GM19463 (cell line): ENCODE data around the gene KNTC1.
"Not testable (repeated sequence)": the region's sequence is repeated elsewhere in the genome, so short reads cannot be mapped to it uniquely, and the experiment has no call there.

Experiments
- ATAC-seq: cut with Tn5 transposase; IDR thresholded peaks from one replicate; pipeline ENCODE4 v1.9.1; 2021; ENCODE audit warnings: mild to moderate bottlenecking, moderate library complexity; ENCODE audit not compliant: unreplicated experiment

The KNTC1 gene, protein sequence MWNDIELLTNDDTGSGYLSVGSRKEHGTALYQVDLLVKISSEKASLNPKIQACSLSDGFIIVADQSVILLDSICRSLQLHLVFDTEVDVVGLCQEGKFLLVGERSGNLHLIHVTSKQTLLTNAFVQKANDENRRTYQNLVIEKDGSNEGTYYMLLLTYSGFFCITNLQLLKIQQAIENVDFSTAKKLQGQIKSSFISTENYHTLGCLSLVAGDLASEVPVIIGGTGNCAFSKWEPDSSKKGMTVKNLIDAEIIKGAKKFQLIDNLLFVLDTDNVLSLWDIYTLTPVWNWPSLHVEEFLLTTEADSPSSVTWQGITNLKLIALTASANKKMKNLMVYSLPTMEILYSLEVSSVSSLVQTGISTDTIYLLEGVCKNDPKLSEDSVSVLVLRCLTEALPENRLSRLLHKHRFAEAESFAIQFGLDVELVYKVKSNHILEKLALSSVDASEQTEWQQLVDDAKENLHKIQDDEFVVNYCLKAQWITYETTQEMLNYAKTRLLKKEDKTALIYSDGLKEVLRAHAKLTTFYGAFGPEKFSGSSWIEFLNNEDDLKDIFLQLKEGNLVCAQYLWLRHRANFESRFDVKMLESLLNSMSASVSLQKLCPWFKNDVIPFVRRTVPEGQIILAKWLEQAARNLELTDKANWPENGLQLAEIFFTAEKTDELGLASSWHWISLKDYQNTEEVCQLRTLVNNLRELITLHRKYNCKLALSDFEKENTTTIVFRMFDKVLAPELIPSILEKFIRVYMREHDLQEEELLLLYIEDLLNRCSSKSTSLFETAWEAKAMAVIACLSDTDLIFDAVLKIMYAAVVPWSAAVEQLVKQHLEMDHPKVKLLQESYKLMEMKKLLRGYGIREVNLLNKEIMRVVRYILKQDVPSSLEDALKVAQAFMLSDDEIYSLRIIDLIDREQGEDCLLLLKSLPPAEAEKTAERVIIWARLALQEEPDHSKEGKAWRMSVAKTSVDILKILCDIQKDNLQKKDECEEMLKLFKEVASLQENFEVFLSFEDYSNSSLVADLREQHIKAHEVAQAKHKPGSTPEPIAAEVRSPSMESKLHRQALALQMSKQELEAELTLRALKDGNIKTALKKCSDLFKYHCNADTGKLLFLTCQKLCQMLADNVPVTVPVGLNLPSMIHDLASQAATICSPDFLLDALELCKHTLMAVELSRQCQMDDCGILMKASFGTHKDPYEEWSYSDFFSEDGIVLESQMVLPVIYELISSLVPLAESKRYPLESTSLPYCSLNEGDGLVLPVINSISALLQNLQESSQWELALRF (N-terminal part only)

DNA sequence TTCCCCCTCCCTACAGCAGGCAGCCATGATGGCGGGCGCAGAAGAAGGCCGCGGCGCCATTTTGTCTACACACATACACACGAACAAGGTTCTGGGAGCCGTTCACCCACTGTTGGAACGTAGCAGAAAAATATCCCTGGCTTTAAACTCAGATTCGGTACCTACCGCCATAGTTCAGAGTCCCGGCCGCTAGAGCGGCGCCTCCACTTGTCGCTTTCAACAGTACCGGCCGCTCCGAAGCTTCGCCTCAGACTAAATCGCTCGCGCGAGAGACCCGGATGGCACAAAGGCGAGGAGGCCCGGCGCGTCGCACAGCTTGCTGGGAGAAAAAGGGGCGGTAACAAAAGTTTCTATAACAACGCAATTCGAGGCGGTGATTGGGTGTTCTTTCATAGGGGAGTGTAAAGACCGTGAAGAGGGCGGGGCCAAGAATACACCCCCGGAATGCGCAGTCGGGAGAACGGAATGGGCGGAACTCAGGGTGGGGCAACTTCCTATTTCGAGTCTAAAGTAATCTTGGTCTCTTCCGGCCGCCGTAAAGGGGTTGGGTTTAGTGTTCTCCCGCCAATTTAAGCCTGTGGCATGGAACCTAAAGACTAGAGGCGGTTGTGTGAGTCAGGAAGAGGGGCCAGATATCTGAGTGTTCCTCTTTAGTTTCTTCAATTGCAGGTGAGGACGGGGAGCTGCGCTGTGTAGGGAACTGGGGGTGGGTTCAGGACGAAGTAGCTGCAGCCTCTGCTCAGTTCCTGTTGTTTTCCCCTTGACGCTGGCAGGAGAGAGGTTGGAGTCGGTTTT lies at the start of gene KNTC1, which contains the start of gene RSRC2:
Gene KNTC1, plus strand, starts transcription at position 567 of the 795 bp plus-strand sequence. CDS start 2,815 bp downstream, outside the sequence.
Gene RSRC2, minus strand, starts transcription at position 254 of the 795 bp plus-strand sequence. Its CDS starts 83 bp downstream, at position 171.
- peak; percentile 86 for ATAC-seq

DNA sequence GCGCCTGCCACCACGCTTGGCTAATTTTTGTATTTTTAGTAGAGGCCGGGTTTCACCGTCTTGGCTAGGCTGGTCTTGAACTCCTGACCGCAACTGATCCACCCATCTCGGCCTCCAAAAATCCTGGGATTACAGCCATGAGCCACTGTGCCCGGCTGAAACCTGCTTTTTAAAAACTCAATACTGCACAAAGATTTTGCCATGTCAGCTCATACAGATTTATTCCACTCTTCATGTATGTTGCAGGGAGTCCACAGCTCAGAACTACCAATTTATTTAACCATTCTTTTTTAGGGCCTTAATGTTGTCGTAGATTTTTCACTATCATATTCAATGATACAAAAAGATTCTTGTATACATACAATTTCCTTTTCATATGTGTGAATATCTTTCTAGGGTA lies 46.3 kb upstream of the KNTC1 start:
- no peak for ATAC-seq

DNA sequence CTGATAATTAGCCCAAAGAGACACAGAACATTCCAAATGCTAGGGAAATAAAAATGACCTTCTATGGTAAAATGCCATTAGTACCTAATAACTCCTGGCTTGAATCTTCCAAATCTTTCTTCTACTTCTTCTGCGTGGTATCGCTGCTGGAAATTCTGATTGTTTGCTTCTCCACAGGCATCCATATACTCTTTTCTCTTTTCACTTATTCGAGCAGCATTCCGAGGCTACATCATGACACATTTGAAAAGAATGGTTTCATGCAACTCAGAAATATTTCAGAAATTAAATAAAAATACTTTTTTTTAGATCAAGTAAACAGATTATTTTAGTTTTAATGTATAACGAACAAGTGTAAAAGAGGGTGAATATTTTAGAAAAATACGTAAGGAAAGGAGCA lies 45.2 kb upstream of the KNTC1 start:
- ATAC-seq = no peak

DNA sequence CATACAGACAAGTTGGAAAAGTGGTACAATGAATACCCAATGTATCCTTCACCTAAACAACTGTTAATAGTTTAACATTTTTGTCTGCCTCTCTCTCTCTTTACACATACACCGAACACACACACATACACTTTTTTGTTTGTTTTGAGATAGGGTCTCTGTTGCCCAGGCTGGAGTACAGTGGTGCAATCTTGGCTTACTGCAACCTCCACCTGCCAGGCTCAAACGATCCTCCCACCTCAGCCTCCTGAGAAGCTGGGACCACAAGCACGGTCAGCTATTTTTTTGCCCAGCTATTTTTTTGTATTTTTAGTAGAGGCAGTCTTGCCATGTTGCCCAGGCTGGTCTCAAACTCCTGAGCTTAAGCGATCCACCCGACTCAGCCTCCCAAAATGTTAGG lies 43.1 kb upstream of the KNTC1 start:
- ATAC-seq = no peak

DNA sequence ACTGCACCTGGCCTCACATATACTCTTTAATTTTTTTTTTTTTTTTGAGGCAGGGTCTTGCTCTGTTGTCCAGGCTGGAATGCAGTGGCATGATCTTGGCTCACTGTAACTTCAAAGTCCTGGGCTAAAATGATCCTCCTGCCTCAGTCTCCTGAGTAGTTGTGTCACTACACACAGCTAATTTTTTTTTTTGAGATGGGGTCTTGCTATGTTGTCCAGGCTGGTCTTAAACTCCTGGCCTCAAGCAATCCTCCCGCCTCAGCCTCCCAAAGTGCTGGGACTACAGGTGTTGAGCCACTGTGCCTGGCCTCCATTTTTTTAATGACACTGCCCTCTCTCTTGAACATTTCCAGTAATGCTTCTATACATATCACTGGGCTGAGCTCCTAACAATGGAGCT lies 42.7 kb upstream of the KNTC1 start:
- not testable (repeated sequence) for ATAC-seq

DNA sequence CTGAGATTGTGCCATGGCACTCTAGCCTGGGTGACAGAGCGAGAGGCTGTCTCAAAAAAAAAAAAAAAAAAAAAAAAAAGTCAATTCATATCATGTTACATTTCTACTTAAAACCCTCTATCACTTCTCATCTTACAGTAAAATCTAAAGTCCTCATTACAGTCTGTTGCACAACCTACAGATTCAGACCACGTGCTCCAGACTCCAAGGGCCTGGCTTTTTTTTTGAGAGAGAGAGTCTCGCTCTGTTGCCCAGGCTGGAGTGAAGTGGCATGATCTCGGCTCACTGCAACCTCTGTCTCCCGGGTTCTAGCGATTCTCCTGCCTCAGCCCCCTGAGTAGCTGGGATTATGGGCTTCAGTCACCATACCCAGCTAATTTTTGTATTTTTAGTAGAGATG lies 40.7 kb upstream of the KNTC1 start:
- not testable (repeated sequence) for ATAC-seq

DNA sequence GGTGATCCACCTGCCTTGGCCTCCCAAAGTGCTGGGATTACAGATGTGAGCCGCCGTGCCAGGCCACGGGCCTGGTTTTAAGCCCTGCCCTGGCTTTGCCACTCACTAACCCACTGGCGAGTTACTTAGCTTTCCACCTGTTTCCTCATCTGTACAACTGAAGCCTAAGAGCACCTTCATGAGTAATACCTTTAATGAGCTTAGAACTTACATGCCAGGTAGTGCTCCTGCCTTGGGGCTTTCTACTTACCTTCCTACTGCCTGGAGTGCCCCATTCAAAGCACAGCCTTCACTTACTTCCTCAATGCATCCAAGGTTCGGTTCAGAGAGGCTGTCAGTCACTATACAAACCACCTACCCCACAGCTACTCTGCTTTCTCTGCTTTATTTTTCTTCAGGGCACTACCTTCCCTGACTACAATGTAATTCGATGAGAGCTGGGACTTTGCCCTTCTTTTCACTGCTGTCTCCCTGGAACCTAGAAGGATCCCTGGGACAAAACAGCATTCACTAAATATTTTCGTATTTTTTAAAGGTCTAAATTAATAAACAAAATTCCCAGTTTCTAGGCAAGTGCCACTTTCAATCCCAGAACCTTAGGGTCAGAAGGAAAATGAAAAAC lies 40.1 kb upstream of the KNTC1 start:
- no peak for ATAC-seq

DNA sequence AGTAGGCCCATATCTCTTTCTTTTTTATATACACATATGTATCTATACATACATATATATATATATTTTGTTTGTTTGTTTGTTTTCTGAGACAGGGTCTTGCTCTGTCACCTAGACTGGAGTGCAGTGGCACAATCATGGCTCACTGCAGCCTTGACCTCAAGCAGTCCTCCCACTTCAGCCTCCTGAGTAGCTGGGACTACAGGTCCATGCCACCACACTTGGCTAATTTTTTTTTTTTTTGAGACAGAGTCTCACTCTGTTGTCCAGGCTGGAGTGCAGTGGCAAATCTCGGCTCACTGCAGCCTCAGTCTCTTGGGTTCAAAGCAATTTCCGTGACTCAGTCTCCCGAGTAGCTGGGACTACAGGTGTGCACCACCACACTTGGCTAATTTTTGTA lies 39.2 kb upstream of the KNTC1 start:
- not testable (repeated sequence) for ATAC-seq

DNA sequence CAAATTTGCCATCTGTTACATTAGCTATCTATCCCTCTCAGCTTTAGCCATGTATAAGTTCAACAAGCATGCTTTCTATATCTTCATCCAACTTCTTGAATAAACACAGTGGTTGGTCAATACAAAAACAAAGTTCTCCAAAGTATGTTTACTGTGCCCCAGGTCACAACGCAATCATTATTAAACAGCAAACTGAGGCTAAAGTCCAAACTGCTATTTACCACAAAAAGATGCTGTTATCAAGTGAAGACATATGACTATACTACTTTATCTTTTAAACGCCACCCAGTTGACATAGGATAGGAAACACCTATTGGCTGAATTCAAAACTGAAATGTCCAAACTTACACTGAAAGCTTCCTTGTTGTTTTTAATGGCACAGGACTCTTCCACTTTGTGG lies 38.0 kb upstream of the KNTC1 start:
- no peak for ATAC-seq

DNA sequence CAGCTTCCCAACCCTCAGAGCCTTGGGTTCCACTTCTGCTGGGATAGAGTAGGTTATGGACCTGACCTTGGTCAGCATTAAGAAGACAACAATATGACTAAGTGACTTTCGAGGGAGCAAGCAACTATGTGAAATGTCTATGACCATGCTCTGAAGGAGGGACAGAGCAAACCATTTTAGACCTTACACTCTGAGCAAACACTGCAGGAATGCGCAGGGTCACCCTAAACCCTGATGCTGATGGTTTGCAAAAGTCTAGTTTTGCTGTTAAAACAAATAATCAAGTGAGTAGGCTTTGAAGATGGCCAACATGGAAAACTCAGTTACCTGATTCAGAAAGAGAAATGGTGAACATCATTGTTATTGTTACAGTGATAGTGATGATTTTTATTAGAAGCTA lies 35.1 kb upstream of the KNTC1 start:
- no peak for ATAC-seq

DNA sequence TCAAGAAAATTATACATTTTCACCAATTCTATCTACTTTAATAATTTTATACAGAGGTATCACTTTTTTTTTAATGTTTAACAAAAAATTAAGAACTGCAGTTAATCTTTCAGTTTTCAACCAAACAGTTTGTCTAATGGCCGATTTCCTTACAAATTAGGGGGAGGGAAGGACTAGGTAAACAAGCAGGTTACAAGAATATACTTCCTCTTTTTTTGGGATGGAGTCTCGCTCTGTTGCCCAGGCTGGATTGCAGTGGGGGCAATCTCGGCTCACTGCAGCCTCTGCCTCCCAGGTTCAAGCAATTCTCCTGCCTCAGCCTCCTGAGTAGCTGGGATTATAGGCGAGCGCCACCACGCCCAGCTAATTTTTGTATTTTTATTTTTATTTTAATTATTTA lies 33.8 kb upstream of the KNTC1 start:
- ATAC-seq = not testable (repeated sequence)

DNA sequence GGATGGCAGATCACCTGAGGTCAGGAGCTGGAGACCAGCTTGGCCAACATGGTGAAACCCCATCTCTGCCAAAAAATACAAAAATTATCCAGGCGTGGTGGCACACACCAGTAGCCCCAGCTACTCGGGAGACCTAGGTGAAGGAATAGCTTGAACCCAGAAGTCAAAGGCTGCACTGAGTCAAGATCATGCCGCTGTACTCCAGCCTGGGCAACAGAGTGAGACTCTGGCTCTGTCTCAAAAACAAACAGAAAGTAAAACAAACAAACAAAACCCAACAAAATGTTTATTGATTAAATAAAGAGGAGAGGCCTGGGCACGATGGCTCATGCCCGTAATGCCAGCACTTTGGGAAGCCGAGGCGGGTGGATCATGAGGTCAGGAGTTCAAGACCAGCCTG lies 31.8 kb upstream of the KNTC1 start:
- ATAC-seq = no peak

DNA sequence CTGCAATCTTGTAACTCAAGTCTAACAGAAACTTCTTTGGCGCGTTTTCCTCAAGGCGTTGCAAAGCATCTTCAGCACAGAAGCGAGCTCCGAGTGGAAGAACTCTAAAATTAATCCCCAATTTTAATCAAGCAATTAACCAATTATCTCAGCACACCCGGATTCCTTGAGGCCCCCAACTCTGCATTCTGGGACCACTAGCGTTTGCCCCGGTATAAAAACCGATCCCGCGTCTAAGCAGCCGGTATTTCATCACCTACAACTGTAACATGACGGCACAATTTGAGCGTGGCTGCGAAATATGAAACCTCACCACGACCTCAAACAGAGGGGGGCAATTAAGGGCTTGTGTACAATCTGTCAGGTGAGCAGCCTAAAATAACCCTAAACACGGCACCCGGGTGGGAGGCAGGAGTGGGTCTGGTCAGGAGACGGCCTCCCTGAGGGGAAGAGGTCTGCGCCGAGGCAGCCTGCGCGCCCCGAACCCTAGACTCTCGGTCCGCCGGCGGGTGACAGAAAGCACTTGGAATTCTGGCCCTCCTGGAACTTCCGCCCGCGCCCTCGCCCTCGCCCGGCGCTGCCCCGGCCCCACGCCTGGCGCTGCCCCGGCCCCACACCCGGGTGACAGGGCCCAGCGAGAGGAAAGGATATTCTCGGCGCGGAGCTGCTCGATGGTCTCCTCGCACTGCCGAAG lies 26.9 kb upstream of the KNTC1 start:
- peak; percentile 14 for ATAC-seq

DNA sequence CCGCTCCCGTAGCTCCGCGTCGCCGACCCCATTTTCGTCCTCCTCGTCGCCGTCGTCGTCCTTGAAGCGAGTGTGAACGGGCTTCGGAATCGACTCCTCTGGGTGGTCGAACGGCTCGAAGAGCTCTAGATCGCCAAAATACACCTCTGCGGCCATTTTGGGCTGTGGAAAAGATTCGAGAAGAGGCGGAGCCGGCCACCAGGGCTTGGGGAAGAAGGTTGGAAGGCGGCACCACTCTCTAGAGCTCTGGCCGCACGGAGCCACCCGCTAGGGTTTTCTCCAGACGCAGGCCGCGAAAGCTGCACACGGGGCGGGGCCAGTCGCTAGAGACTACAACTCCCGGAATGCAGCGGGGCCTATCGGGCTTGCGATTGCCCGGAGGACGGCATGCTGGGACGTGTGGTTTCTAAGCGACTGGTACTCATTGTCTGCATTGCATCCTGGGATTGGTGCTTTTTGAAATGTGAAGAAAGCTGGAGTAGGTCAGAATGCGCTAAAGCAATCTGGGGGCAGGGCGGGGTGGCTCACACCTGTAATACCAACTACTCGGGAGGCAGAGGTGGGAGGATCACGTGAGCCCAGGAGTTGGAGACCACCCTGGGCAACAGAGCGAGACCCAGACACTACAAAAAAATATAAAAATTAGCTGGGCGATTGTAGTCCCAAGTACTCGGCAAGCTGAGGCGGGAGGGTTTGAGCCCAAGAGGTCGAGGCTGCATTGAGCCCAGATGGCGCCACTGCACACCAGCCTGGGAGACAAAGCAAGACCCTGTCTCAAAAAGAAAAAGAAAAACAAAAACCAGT lies 26.2 kb upstream of the KNTC1 start, which contains the start of gene ZCCHC8:
Gene ZCCHC8, minus strand, starts transcription at position 248 of the 804 bp plus-strand sequence. Its CDS starts 92 bp downstream, at position 156.
- ATAC-seq = peak; percentile 94

DNA sequence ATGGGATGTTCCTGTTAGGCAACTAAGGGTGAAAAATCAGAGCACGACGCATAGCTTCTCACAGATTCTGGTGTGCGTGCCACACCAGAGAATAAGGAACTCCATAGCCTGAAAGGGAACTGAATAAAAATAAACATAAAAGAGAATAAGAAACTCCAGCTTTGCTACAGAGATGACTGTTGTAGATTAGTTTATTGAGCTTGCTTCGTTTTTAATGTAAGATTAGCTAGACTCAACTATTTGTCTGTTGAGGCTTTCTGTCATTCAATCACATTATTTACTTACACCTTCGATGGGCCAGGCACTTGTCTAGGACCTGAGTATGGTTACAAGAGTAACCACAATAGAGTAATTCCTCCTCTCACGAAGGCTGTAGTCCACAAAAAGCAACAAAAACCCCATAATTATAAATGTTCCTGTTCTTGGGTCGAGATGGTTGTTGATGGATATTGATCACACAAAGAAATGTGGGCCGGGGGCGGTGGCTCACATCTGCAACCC lies 25.5 kb upstream of the KNTC1 start:
- ATAC-seq = no peak

DNA sequence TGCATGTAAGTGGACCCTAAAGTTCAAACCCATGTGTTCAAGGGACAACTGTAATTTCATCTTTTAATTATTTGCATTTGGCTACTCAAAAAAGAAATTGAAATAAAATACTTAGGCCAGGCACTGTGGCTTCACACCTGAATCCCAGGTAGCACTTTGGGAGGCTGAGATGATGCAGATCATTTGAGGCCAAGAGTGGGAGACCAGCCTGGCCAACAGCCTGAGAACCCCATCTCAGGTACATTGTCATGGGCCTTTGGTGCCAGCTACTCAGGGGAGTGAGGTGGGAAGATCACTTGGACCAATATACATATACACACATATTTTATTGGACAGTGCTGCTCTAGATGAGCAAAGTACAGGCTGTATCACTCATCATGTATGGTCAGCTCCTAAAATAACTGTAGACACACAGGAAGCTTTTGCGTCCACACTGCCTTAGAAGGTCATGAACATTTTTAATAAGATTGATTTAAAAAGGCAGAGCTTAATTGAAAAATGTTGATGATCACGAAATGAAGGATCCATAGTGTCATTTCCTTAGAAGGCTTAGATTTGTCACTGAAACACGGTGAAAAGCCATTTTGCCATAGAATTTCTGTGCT lies 23.8 kb upstream of the KNTC1 start:
- no peak for ATAC-seq

DNA sequence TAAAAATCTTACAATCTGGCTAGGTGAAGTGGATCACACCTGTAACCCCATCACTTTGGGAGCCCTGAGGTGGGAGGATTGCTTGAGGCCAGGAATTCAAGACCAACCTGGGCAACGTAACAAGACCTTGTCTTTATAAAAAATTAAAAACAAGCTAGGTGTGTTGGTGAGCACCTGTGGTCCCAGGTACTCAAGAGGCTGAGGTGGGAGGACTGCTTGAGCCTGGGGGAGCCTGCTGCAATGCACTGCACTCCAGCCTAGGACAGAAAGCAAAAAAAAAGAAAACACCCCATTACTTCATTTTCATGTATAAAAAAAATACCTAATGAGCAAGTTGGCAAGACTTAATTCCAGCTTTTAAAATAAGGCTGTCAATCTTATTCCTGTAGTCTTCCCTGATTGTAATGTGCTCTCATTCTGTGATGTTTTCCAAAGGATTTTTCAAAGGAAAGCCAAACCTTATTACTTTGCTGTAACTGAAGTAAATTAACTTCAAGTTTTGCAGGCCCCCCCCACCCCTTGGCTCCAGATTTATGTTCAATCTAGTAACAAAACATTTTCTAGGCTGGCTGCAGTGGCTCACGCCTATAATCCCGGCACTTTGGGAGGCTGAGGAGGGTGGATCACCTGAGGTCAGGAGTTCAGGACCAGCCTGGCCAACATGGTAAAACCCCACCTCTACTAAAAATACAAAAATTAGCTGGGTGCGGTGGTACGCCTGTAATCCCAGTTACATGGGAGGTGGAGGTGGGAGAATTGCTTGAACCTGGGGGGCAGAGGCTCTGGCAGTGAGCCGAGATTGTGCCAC lies 23.1 kb upstream of the KNTC1 start:
- no peak for ATAC-seq
